ENCODE measurements around the gene ALDOB. TPM values are rescaled to one million over a fixed set of nuclear protein-coding genes. Genes with fewer than 3 reads are reported as not detected.

The ALDOB gene
- total and polyA plus RNA-seq, 2 donors (not counting 3 experiments of a cell fraction or from before 2014, with no cell fraction given) = not detected

- DNase-seq (ENCODE audit: low read depth, low spot score) (no peak), FAIRE-seq (no peak)
- Histone ChIP-seq H4K20me1 (replicated peaks; ENCODE audit: control insufficient read depth, extremely low read depth, insufficient read depth, low read length) (no peaks in the 10 kb centered on the region), H3K79me2 (ENCODE audit: control insufficient read depth, insufficient read depth, low read length) (no peaks in the 10 kb centered on the region), H3K36me3 (ENCODE audit: control insufficient read depth in 2 of 2, extremely low read depth in 1 of 2, insufficient read depth in 2 of 2, low read length in 2 of 2) (no peaks in the 10 kb centered on the region), H3K4me3 (replicated peaks in 1 of 3; ENCODE audit: insufficient read depth in 1 of 3, low read depth in 1 of 3, low read length in 3 of 3) (no peak overlapping the region), H3K9me1 (replicated peaks; ENCODE audit: control insufficient read depth, extremely low read depth, insufficient read depth, low read length) (no peaks in the 10 kb centered on the region), H3K9me3 (replicated peaks; ENCODE audit: control insufficient read depth, insufficient read depth, low read length) (no peaks in the 10 kb centered on the region), H3K4me2 (ENCODE audit: insufficient read depth, low read length) (no peak overlapping the region), H2AFZ (ENCODE audit: low read depth, low read length) (no peak overlapping the region), H3K9ac (replicated peaks; ENCODE audit: extremely low read depth, insufficient read depth, low read length) (no peak overlapping the region), H3K4me1 (ENCODE audit: control insufficient read depth, extremely low read depth, insufficient read depth, low read length) (no peaks in the 10 kb centered on the region), H3K27me3 (ENCODE audit: control insufficient read depth in 2 of 2, insufficient read depth in 2 of 2, low read length in 2 of 2) (no peaks in the 10 kb centered on the region), H3K27ac (ENCODE audit: insufficient read depth, low read depth, low read length) (no peak overlapping the region)
- TF ChIP-seq POLR2AphosphoS5 (IDR thresholded peaks at IDR 0.05; ENCODE audit: insufficient read depth, low read depth, low read length) = no peak
- no peak for TF ChIP-seq EZH2 (IDR thresholded peaks at IDR 0.05; ENCODE audit: borderline replicate concordance, low read depth, low read length, severe bottlenecking)
- TF ChIP-seq FOS (IDR thresholded peaks at IDR 0.05; ENCODE audit: borderline replicate concordance, insufficient read depth, low read length) = no peak
- no peak for TF ChIP-seq GATA2 (IDR thresholded peaks at IDR 0.05; ENCODE audit: insufficient read depth, insufficient read length, low read depth, low read length)
- no peak for TF ChIP-seq MYC (IDR thresholded peaks at IDR 0.05; ENCODE audit: low read depth, low read length)
- TF ChIP-seq MAX (IDR thresholded peaks at IDR 0.05; ENCODE audit: insufficient read depth, insufficient read length) = no peak
- TF ChIP-seq CTCF (IDR thresholded peaks at IDR 0.05; ENCODE audit: extremely low read depth in 1 of 2, insufficient read depth in 1 of 2, low read depth in 1 of 2, low read length in 2 of 2) = no peak
- intact Hi-C loops (cut with micrococcal nuclease) (no loop called here), dilution Hi-C loops (cut with MboI; ENCODE audit: extremely low pct_ligation_motif_present, low sequenced_read_pairs) (no loop called here)
- POLR2A ChIA-PET = no interaction called here
- CTCF ChIA-PET = no interaction called here
- BruUV-seq (replicated peaks) = no TSS peak
Observed at GRCh38 chr9:101428909-101429308, 6.7 kb downstream of the ALDOB start.
